OCI-LY3 (cell line): ENCODE measurements around the gene DTNBP1.
"Not testable (repeated sequence)": the region's sequence is repeated elsewhere in the genome, so short reads cannot be mapped to it uniquely, and the experiment has no call there.

ENCODE experiments used
- H2AFZ ChIP-seq: fragments of 200-600, 300-600 bp; shearing (Covaris generic); 2 replicates; pipeline ENCODE4 v1.6.0; 2014; ENCODE audit warnings: antibody characterized with exemption, low read depth, low read length
- H3K27ac ChIP-seq: fragments of 200-600, 300-600 bp; sonication (generic); 2 replicates; pipeline ENCODE4 v1.5.1; 2014; ENCODE audit warnings: mild to moderate bottlenecking, low read length, moderate library complexity, mixed read lengths
- H3K27me3 ChIP-seq: fragments of 200-600, 300-600 bp; sonication (generic); 2 replicates; pipeline ENCODE4 v1.6.1; 2014; ENCODE audit warnings: low read depth, low read length, mixed read lengths
- H3K36me3 ChIP-seq: fragments of 200-600, 300-600 bp; sonication (generic); replicated peaks from 2 replicates; pipeline ENCODE3; 2014; ENCODE audit warnings: low read depth, low read length, mixed read lengths
- H3K4me1 ChIP-seq: fragments of 300-600, 200-600 bp; sonication (generic); 2 replicates; pipeline ENCODE4 v1.6.1; 2014; ENCODE audit warnings: low read length, mixed read lengths
- H3K4me2 ChIP-seq: fragments of 200-600, 300-600 bp; sonication (generic); 2 replicates; pipeline ENCODE4 v1.6.1; 2014; ENCODE audit warnings: low read length, mixed read lengths
- H3K4me3 ChIP-seq: fragments of 300-600, 200-600 bp; sonication (generic); 2 replicates; pipeline ENCODE4 v1.5.1; 2014; ENCODE audit warnings: antibody characterized with exemption, mild to moderate bottlenecking, low read length, moderate library complexity
- H3K79me2 ChIP-seq: fragments of 300-600, 200-600 bp; shearing (Covaris generic); 2 replicates; pipeline ENCODE4 v1.6.1; 2014; ENCODE audit warnings: mild to moderate bottlenecking, low read length, mixed read lengths
- H3K9ac ChIP-seq: fragments of 300-600, 200-600 bp; shearing (Covaris generic); 2 replicates; pipeline ENCODE4 v1.6.0; 2014; ENCODE audit warnings: mild to moderate bottlenecking, low read length, moderate library complexity
- H3K9me3 ChIP-seq: fragments of 200-600, 300-600 bp; shearing (Covaris generic); 2 replicates; pipeline ENCODE4 v1.6.1; 2014; ENCODE audit warnings: low read length, mixed read lengths; ENCODE audit not compliant: insufficient read depth
- H4K20me1 ChIP-seq: fragments of 200-600, 300-600 bp; sonication (generic); 2 replicates; pipeline ENCODE4 v1.6.1; 2016; ENCODE audit warnings: low read length, mixed read lengths; ENCODE audit not compliant: insufficient read depth
- CTCF ChIP-seq: fragments of 200-600, 300-600 bp; sonication (generic); IDR thresholded peaks from 2 replicates; pipeline ENCODE4 v1.5.1; 2014; ENCODE audit warnings: antibody characterized with exemption, low read length, low read depth
- EZH2phosphoT487 ChIP-seq: fragments of 200-600 bp; shearing (Covaris generic); IDR thresholded peaks from 2 replicates; pipeline ENCODE4 v1.6.1; 2018; ENCODE audit warnings: antibody characterized with exemption, mixed run types, low read depth

The DTNBP1 gene

DNA sequence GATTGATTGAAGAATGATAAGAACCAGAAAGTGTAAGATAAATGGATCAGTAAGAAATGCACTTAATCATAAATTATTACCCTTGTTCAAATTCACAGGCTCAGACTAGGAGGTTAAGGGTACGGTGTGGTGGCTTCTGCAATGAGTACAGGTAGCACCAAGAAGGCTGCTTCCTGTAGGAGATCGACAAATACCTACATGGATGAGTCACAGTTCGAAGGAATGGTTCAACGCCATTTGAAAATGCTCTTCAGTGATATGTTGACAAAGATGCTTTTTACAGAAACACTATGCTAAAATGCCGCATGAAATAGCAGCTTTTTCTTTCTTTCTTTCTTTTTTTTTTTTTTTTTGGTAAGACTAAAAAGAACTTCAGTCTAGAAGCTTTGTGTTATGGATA, 116.2 kb downstream of the DTNBP1 start:
- Histone ChIP-seq H3K27me3 (no peaks in the 10 kb centered on the region), H2AFZ (no peak overlapping the region), H3K27ac (no peak overlapping the region)

GRCh38 chr6:15544321-15544900, 118.4 kb downstream of the DTNBP1 start:
- Histone ChIP-seq H3K4me3 (no peak overlapping the region), H2AFZ (no peak overlapping the region), H3K27me3 (no peaks in the 10 kb centered on the region), H3K9ac (no peak overlapping the region), H3K79me2 (no peaks in the 10 kb centered on the region), H3K27ac (no peak overlapping the region), H3K4me2 (no peak overlapping the region), H4K20me1 (no peaks in the 10 kb centered on the region), H3K9me3 (peaks cover 6% of the 10 kb centered on the region; the same call in 1 of the 2 replicates), H3K4me1 (peaks cover 12% of the 10 kb centered on the region), H3K36me3 (peaks cover 12% of the 10 kb centered on the region)
- no peak for TF ChIP-seq CTCF
- no peak for TF ChIP-seq EZH2phosphoT487

More for the DNA sequence above, 116.2 kb downstream of the DTNBP1 start:
- H4K20me1 ChIP-seq, result no peaks in the 10 kb centered on the region
- no peak for TF ChIP-seq CTCF
- peaks cover 6% of the 10 kb centered on the region; the same call in 1 of the 2 replicates for H3K9me3 ChIP-seq
- no peak overlapping the region for H3K4me2 ChIP-seq
- peaks cover 17% of the 10 kb centered on the region for H3K4me1 ChIP-seq
- H3K36me3 ChIP-seq, result peaks cover 12% of the 10 kb centered on the region
- H3K4me3 ChIP-seq, result no peak overlapping the region
- no peaks in the 10 kb centered on the region for H3K79me2 ChIP-seq
- no peak overlapping the region for H3K9ac ChIP-seq

DNA sequence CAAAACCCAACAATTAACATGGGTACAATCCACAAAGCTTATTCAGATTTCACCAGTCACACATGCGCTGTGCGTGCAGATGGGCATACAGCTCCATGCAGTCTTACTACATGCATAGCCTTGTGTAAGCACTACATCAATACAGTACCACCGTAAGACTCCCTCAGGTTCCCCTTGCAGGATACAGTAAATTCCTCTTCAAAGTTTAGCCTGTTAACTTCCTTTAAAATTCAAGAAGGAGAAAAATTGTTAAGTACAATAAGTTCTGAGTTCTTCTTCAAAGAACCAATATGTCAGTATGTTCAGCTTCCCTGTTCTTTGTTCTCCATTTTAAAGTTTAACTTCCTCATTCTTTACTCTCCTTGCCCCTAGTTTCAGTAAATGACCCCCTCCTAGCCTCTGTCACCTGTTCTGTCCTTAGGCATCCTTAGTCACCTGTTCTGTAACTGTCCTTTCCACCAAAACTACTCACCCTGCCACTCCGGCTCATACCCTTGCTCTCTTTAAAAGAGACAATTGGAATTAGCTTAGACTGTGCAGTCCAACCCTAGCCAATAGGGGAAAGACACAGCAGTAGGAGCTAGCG, 119.4 kb downstream of the DTNBP1 start:
- not testable (repeated sequence) for H3K4me2 ChIP-seq, H2AFZ ChIP-seq, H4K20me1 ChIP-seq, H3K27me3 ChIP-seq, H3K9ac ChIP-seq, H3K9me3 ChIP-seq, H3K79me2 ChIP-seq, H3K4me3 ChIP-seq
- H3K27ac ChIP-seq, result peak overlapping the region; percentile 55
- H3K36me3 ChIP-seq, result peaks cover 12% of the 10 kb centered on the region
- peaks cover 11% of the 10 kb centered on the region for H3K4me1 ChIP-seq

GRCh38 chr6:15539722-15540270, 123.0 kb downstream of the DTNBP1 start:
- no peak for TF ChIP-seq CTCF
- Histone ChIP-seq H3K27me3 (no peaks in the 10 kb centered on the region), H3K9me3 (peaks cover 6% of the 10 kb centered on the region; the same call in 1 of the 2 replicates), H2AFZ (no peak overlapping the region), H3K4me1 (peaks cover 11% of the 10 kb centered on the region), H3K9ac (no peak overlapping the region), H4K20me1 (no peaks in the 10 kb centered on the region), H3K4me3 (no peak overlapping the region), H3K79me2 (no peaks in the 10 kb centered on the region), H3K4me2 (no peak overlapping the region), H3K27ac (no peak overlapping the region), H3K36me3 (peaks cover 12% of the 10 kb centered on the region)
